H9 (cell line): Measurements from ENCODE around the gene COMT. TPM values are rescaled to one million over a fixed set of nuclear protein-coding genes. Genes with fewer than 3 reads are reported as not detected.

Source experiments
- DNase-seq: peaks from one replicate; pipeline ENCODE4 v3.0.0-alpha.2; 2017
- H2AFZ ChIP-seq: one replicate; pipeline ENCODE4 v1.6.1; 2013; ENCODE audit warnings: mild to moderate bottlenecking, low read length, control low read depth, moderate library complexity
- H2AK5ac ChIP-seq: 2 replicates; pipeline ENCODE4 v1.6.1; 2013; ENCODE audit warnings: low read length, control low read depth, mixed read lengths; ENCODE audit not compliant: insufficient read length
- H2BK120ac ChIP-seq: one replicate; pipeline ENCODE4 v1.6.1; 2013; ENCODE audit warnings: low read depth, mild to moderate bottlenecking, low read length, control low read depth, inconsistent platforms; ENCODE audit not compliant: poor library complexity, severe bottlenecking
- H2BK12ac ChIP-seq: 2 replicates; pipeline ENCODE4 v1.6.1; 2013; ENCODE audit warnings: low read length, control low read depth, mixed read lengths, low read depth; ENCODE audit not compliant: insufficient read length
- H2BK15ac ChIP-seq: 2 replicates; pipeline ENCODE4 v1.6.1; 2013; ENCODE audit warnings: low read depth, low read length, control low read depth
- H2BK20ac ChIP-seq: one replicate; pipeline ENCODE4 v1.6.1; 2013; ENCODE audit warnings: low read depth, mild to moderate bottlenecking, low read length, control low read depth, inconsistent platforms; ENCODE audit not compliant: poor library complexity, severe bottlenecking
- H2BK5ac ChIP-seq: 2 replicates; pipeline ENCODE4 v1.6.1; 2013; ENCODE audit warnings: low read length, control low read depth, mixed read lengths; ENCODE audit not compliant: insufficient read length
- H3K14ac ChIP-seq: 2 replicates; pipeline ENCODE4 v1.6.1; 2013; ENCODE audit warnings: low read length, control low read depth; ENCODE audit not compliant: insufficient read depth
- H3K18ac ChIP-seq: 2 replicates; pipeline ENCODE4 v1.6.1; 2013; ENCODE audit warnings: low read depth, mild to moderate bottlenecking, mixed read lengths, low read length, control low read depth; ENCODE audit not compliant: insufficient read length
- H3K23ac ChIP-seq: 2 replicates; pipeline ENCODE4 v1.6.1; 2013; ENCODE audit warnings: low read length, control low read depth, mixed read lengths, low read depth; ENCODE audit not compliant: insufficient read length
- H3K23me2 ChIP-seq: 2 replicates; pipeline ENCODE4 v1.6.1; 2013; ENCODE audit warnings: low read depth, mild to moderate bottlenecking, mixed read lengths, low read length, control low read depth; ENCODE audit not compliant: insufficient read length, poor library complexity, severe bottlenecking
- H3K27ac ChIP-seq: 2 replicates; pipeline ENCODE4 v1.5.1; 2013; ENCODE audit warnings: low read length, control low read depth, mixed read lengths, low read depth; ENCODE audit not compliant: insufficient read length
- H3K27me3 ChIP-seq: 2 replicates; pipeline ENCODE4 v1.6.1; 2013; ENCODE audit warnings: low read length, control low read depth, inconsistent platforms; ENCODE audit not compliant: insufficient read depth
- H3K4ac ChIP-seq: 2 replicates; pipeline ENCODE4 v1.6.1; 2013; ENCODE audit warnings: low read depth, mild to moderate bottlenecking, control low read depth, inconsistent platforms, low read length, moderate library complexity
- H3K4me1 ChIP-seq: 2 replicates; pipeline ENCODE4 v1.6.1; 2013; ENCODE audit warnings: low read length, control low read depth, inconsistent platforms; ENCODE audit not compliant: insufficient read depth
- H3K4me2 ChIP-seq: 2 replicates; pipeline ENCODE4 v1.6.1; 2013; ENCODE audit warnings: low read length, control low read depth, mixed read lengths; ENCODE audit not compliant: insufficient read length, insufficient read depth
- H3K56ac ChIP-seq: 2 replicates; pipeline ENCODE4 v1.6.1; 2013; ENCODE audit warnings: low read depth, mild to moderate bottlenecking, mixed read lengths, low read length, control low read depth; ENCODE audit not compliant: insufficient read length
- H3K79me1 ChIP-seq: 2 replicates; pipeline ENCODE4 v1.6.1; 2013; ENCODE audit warnings: low read depth, mild to moderate bottlenecking, moderate library complexity, low read length, control low read depth, inconsistent platforms; ENCODE audit not compliant: insufficient read depth, poor library complexity, severe bottlenecking
- H3K79me2 ChIP-seq: 2 replicates; pipeline ENCODE4 v1.6.1; 2013; ENCODE audit warnings: low read length, control low read depth, inconsistent platforms; ENCODE audit not compliant: insufficient read depth
- H3K9ac ChIP-seq: 2 replicates; pipeline ENCODE4 v1.6.1; 2013; ENCODE audit warnings: low read length, control low read depth, mixed read lengths; ENCODE audit not compliant: insufficient read length; ENCODE audit errors: extremely low read depth
- H3K9me3 ChIP-seq: one replicate; pipeline ENCODE4 v1.6.1; 2013; ENCODE audit warnings: low read depth, low read length, inconsistent platforms; ENCODE audit not compliant: control insufficient read depth
- H3T11ph ChIP-seq: one replicate; pipeline ENCODE4 v1.6.1; 2013; ENCODE audit warnings: mild to moderate bottlenecking, low read length, control low read depth, inconsistent platforms
- H4K20me1 ChIP-seq: one replicate; pipeline ENCODE4 v1.6.1; 2013; ENCODE audit not compliant: control insufficient read depth, insufficient read length, insufficient read depth
- H4K5ac ChIP-seq: 2 replicates; pipeline ENCODE4 v1.6.1; 2013; ENCODE audit warnings: low read depth, mild to moderate bottlenecking, mixed read lengths, low read length, control low read depth; ENCODE audit not compliant: insufficient read length
- H4K8ac ChIP-seq: replicated peaks from 2 replicates; pipeline ENCODE4 v1.6.1; 2013; ENCODE audit warnings: low read length, control low read depth, mixed read lengths, low read depth; ENCODE audit not compliant: insufficient read length
- H4K91ac ChIP-seq: 2 replicates; pipeline ENCODE4 v1.6.1; 2013; ENCODE audit warnings: low read depth, mild to moderate bottlenecking, moderate library complexity, mixed read lengths, low read length, control low read depth; ENCODE audit not compliant: insufficient read length
- H3K27ac Mint-ChIP-seq, 3 experiments: 2 replicates in 2 of 3; 3 replicates in 1 of 3; pipeline ENCODE4 v1.8.0; 2020 to 2021; ENCODE audit warnings: mixed read lengths in 3 of 3, mild to moderate bottlenecking in 1 of 3, moderate library complexity in 1 of 3
- H3K27me3 Mint-ChIP-seq: 2 replicates; pipeline ENCODE4 v1.8.0; 2021; ENCODE audit warnings: low read depth, mild to moderate bottlenecking, moderate library complexity, mixed read lengths
- H3K36me3 Mint-ChIP-seq, 3 experiments: 2 replicates in 2 of 3; 3 replicates in 1 of 3; pipeline ENCODE4 v1.8.0; 2020 to 2021; ENCODE audit warnings: low read depth in 3 of 3, mixed read lengths in 3 of 3; ENCODE audit not compliant: insufficient read depth in 1 of 3
- H3K4me1 Mint-ChIP-seq, 2 experiments: 2 replicates each; pipeline ENCODE4 v1.8.0; 2020; ENCODE audit warnings: mixed read lengths in 2 of 2
- H3K4me3 Mint-ChIP-seq, 2 experiments: 2 replicates in 1 of 2; 3 replicates in 1 of 2; pipeline ENCODE4 v1.8.0; 2020 to 2021; ENCODE audit warnings: mild to moderate bottlenecking in 2 of 2, mixed read lengths in 2 of 2, moderate library complexity in 1 of 2
- H3K9me3 Mint-ChIP-seq, 2 experiments: 2 replicates in 1 of 2; 3 replicates in 1 of 2; pipeline ENCODE4 v1.8.0; 2020; ENCODE audit warnings: mild to moderate bottlenecking in 2 of 2, mixed read lengths in 2 of 2, moderate library complexity in 1 of 2
- CTCF ChIP-seq: fragments of 200-600 bp; sonication (generic); conservative IDR thresholded peaks from 3 replicates; pipeline ENCODE4 v1.8.0; 2021; ENCODE audit warnings: antibody characterized with exemption, mild to moderate bottlenecking
- WGBS: extraction: QIAGEN DNeasy Blood & Tissue Kit; methylation state at CpG from one replicate; pipeline ENCODE4 v1.1.7; 2013; ENCODE audit warnings: missing lambda C conversion rate, low lambda C conversion rate, mixed read lengths; ENCODE audit not compliant: insufficient read length; ENCODE audit errors: extremely low coverage; 5-methylcytosine and 5-hydroxymethylcytosine counted together
- total RNA-seq: library from RNA; stranded (reverse); gene quantifications from 2 replicates; pipeline ENCODE4 v1.2.1, GENCODE V29; 2021

The COMT gene
- total RNA-seq, 1 experiment from 2014 or later = 42.2 TPM

- Mint-ChIP-seq H3K9me3 (no peaks in the 10 kb centered on the region), H3K27ac (no peak overlapping the region), H3K4me3 (no peak overlapping the region), H3K27me3 (no peaks in the 10 kb centered on the region; the same call in 1 of the 2 replicates), H3K36me3 (peaks cover 1 to 30% (median 26%) of the 10 kb centered on the region in 3 experiments; a peak in 5 of 7 replicates), H3K4me1 (peaks cover 15 to 17% of the 10 kb centered on the region in 2 experiments)
- Histone ChIP-seq H3K56ac (no peak overlapping the region), H4K91ac (no peak overlapping the region), H2BK12ac (no peak overlapping the region), H2AK5ac (no peak overlapping the region), H3K23me2 (no peaks in the 10 kb centered on the region), H3K79me1 (no peaks in the 10 kb centered on the region), H2BK20ac (no peak overlapping the region), H4K5ac (no peak overlapping the region), H3K18ac (no peak overlapping the region), H3K9ac (no peak overlapping the region), H4K20me1 (no peaks in the 10 kb centered on the region), H3T11ph (no peak overlapping the region), H3K4me1 (peaks cover 2% of the 10 kb centered on the region; the same call in 1 of the 2 replicates), H2BK15ac (no peak overlapping the region), H3K79me2 (no peaks in the 10 kb centered on the region), H4K8ac (no peak overlapping the region), H3K23ac (no peak overlapping the region), H3K27me3 (no peaks in the 10 kb centered on the region), H3K9me3 (no peaks in the 10 kb centered on the region), H2BK5ac (no peak overlapping the region), H3K4me2 (no peak overlapping the region), H2AFZ (no peak overlapping the region), H3K14ac (no peak overlapping the region), H2BK120ac (no peak overlapping the region), H3K27ac (no peak overlapping the region), H3K4ac (no peak overlapping the region)
- peak; percentile 72 for TF ChIP-seq CTCF
- peak; percentile 59 for DNase-seq
- WGBS = no CpG with 5 or more reads among the region's 10 CpGs
These were observed 24.5 kb downstream of the COMT start for GRCh38 chr22:19965771-19966709.
